Natural killer cell (primary cell): Measurements from ENCODE around the gene VMAC. TPM values are rescaled to one million over a fixed set of nuclear protein-coding genes. Genes with fewer than 3 reads are reported as not detected.

Source experiments
- ATAC-seq, 3 donors: fragments of 150-1000 bp in 2 of 3; fragments of 200-7000 bp in 1 of 3; cut with Tn5 transposase; 1 replicate in 1 of 3; 2 replicates in 2 of 3; pipeline ENCODE4 v1.10.0; 2021; ENCODE audit warnings: mild to moderate bottlenecking in 2 of 3, moderate library complexity in 2 of 3
- DNase-seq, 2 donors: peaks; one replicate each; pipeline versions ENCODE4 v3.0.0 to v3.0.0-alpha.2; 2013 to 2021; ENCODE audit warnings: mixed read lengths in 1 of 2
- H3K27ac ChIP-seq: one replicate; pipeline ENCODE4 v1.5.1; 2013; ENCODE audit warnings: mild to moderate bottlenecking, low read length
- H3K27me3 ChIP-seq: one replicate; pipeline ENCODE4 v1.6.1; 2013; ENCODE audit warnings: low read length; ENCODE audit not compliant: control insufficient read depth, insufficient read depth
- H3K36me3 ChIP-seq: one replicate; pipeline ENCODE4 v1.6.1; 2013; ENCODE audit warnings: low read length; ENCODE audit not compliant: control insufficient read depth, insufficient read depth
- H3K4me1 ChIP-seq: one replicate; pipeline ENCODE4 v1.6.1; 2013; ENCODE audit warnings: low read length; ENCODE audit not compliant: control insufficient read depth, insufficient read depth
- H3K4me3 ChIP-seq: one replicate; pipeline ENCODE4 v1.5.1; 2013; ENCODE audit warnings: low read length
- H3K9me3 ChIP-seq: one replicate; pipeline ENCODE4 v1.6.1; 2013; ENCODE audit warnings: low read length; ENCODE audit not compliant: control insufficient read depth, insufficient read depth
- H3K27ac Mint-ChIP-seq, 2 donors: one replicate each; pipeline ENCODE4 v1.8.0; 2022; ENCODE audit warnings: mild to moderate bottlenecking in 2 of 2, mixed read lengths in 2 of 2, moderate library complexity in 1 of 2
- H3K27me3 Mint-ChIP-seq, 2 donors: one replicate each; pipeline ENCODE4 v1.8.0; 2022; ENCODE audit warnings: low read depth in 2 of 2, mixed read lengths in 2 of 2
- H3K36me3 Mint-ChIP-seq: one replicate; pipeline ENCODE4 v1.8.0; 2022; ENCODE audit warnings: mixed read lengths
- H3K4me1 Mint-ChIP-seq, 2 donors: one replicate each; pipeline ENCODE4 v1.8.0; 2022; ENCODE audit warnings: mixed read lengths in 2 of 2
- H3K4me3 Mint-ChIP-seq: one replicate; pipeline ENCODE4 v1.8.0; 2022; ENCODE audit warnings: mild to moderate bottlenecking, moderate library complexity, mixed read lengths
- H3K9me3 Mint-ChIP-seq, 2 donors: one replicate each; pipeline ENCODE4 v1.8.0; 2022; ENCODE audit warnings: mixed read lengths in 2 of 2
- CTCF ChIP-seq: fragments of 200-600 bp; IDR thresholded peaks from one replicate; pipeline ENCODE4 v1.8.0; 2022; ENCODE audit warnings: antibody characterized with exemption
- WGBS: methylation state at CpG from one replicate; pipeline ENCODE4 v1.1.7; 2013; ENCODE audit warnings: missing lambda C conversion rate; ENCODE audit not compliant: insufficient coverage; 5-methylcytosine and 5-hydroxymethylcytosine counted together
- intact Hi-C: fragments of 100-400 bp; cut with micrococcal nuclease; formaldehyde crosslinking; loops from one replicate; pipeline ENCODE4 v1.14.2; 2022
- total RNA-seq, 4 donors: library from RNA; stranded (reverse); fragments of 120-200 nt in 1 of 4; gene quantifications; one replicate each; pipeline versions ENCODE4 v1.2.3 to v1.2.4, GENCODE V29; 2013 to 2022

The VMAC gene
- total RNA-seq, 3 donors from 2014 or later (not counting 1 experiment from before 2014, with no cell fraction given), result 21.1 to 26.3 (median 24.2) TPM

- Mint-ChIP-seq H3K9me3 (no peaks in the 10 kb centered on the region), H3K27ac (peak overlapping the region; percentile 94 to 96)
- peaks cover 69% of the 10 kb centered on the region for H3K4me1 ChIP-seq
Observed at GRCh38 chr19:5959260-5960004, 54.8 kb downstream of the VMAC start.

More at GRCh38 chr19:5959260-5960004, 54.8 kb downstream of the VMAC start:
- DNase-seq (no peak), ATAC-seq (no peak)
- Histone ChIP-seq H3K36me3 (no peaks in the 10 kb centered on the region), H3K9me3 (no peaks in the 10 kb centered on the region), H3K27ac (no peak overlapping the region), H3K4me3 (no peak overlapping the region), H3K27me3 (no peaks in the 10 kb centered on the region)
- no peak for TF ChIP-seq CTCF
- Mint-ChIP-seq H3K4me1 (peaks cover 62 to 82% of the 10 kb centered on the region in 2 donors), H3K27me3 (no peaks in the 10 kb centered on the region), H3K4me3 (peak overlapping the region; percentile 49), H3K36me3 (no peaks in the 10 kb centered on the region)
- intact Hi-C loops, result no loop called here
- WGBS, result 94% methylated on average over 14 of the region's 14 CpGs

Other genes starting within 250 kb of the VMAC start
- gene MICOS13, start 224.4 kb upstream of the VMAC start, total RNA-seq, result 10 to 100 TPM; 17.7 to 27.7 (median 25.1) TPM
- gene HSD11B1L, start 223.8 kb upstream of the VMAC start, total RNA-seq, result 1 to 10 TPM; 1.1 to 3.7 (median 3.0) TPM
- 100 to 1,000 TPM; 363 to 505 (median 459) TPM for gene RPL36, start 214.6 kb upstream of the VMAC start, total RNA-seq
- 10 to 100 TPM; 50.5 to 61.8 (median 56.1) TPM for gene LONP1, start 184.7 kb upstream of the VMAC start, total RNA-seq
- not detected for gene CATSPERD, start 184.2 kb upstream of the VMAC start, total RNA-seq
- gene PRR22, start 120.1 kb upstream of the VMAC start, total RNA-seq, result 1 to 10 TPM; 2.4 to 5.4 (median 4.2) TPM
- gene DUS3L, start 113.7 kb upstream of the VMAC start, total RNA-seq, result 100 to 1,000 TPM; 116 to 140 (median 128) TPM
- gene NRTN, start 99.8 kb upstream of the VMAC start, total RNA-seq, result under 1 TPM in 2 of 3 donors, not detected in 1; 0.33 to 0.34 TPM
- under 1 TPM in 1 of 3 donors, not detected in 2; 0.34 TPM for gene FUT6, start 65.2 kb upstream of the VMAC start, total RNA-seq
- gene FUT3, start 53.4 kb upstream of the VMAC start, total RNA-seq, result not detected
- 1 to 10 TPM; 1.2 to 3.9 (median 2.3) TPM for gene FUT5, start 34.3 kb upstream of the VMAC start, total RNA-seq
- 100 to 1,000 TPM; 111 to 115 (median 113) TPM for gene NDUFA11, start 1.1 kb upstream of the VMAC start, total RNA-seq
- 10 to 100 TPM; 34.0 to 41.6 (median 38.3) TPM for gene CAPS, start 9.4 kb downstream of the VMAC start, total RNA-seq
- gene RANBP3, start 73.3 kb downstream of the VMAC start, total RNA-seq, result 10 to 100 TPM; 73.9 to 95.2 (median 89.7) TPM
- 1 to 10 TPM; 2.4 to 4.6 (median 4.1) TPM for gene RFX2, start 205.6 kb downstream of the VMAC start, total RNA-seq
- gene ACSBG2, start 230.8 kb downstream of the VMAC start, total RNA-seq, result not detected